Endothelial cell of umbilical vein (primary cell): Measurements from ENCODE around the gene TSPAN33. TPM values are rescaled to one million over a fixed set of nuclear protein-coding genes. Genes with fewer than 3 reads are reported as not detected.

Experiments
- BruUV-seq: library from RNA; stranded (reverse); fragments of 400-500 nt; replicated peaks from 2 replicates; lab custom pipeline; 2021; lab: Mats Ljungman, UMichigan
- CTCF ChIA-PET: fragments of 300-600, 350-600 bp; sonication (Branson Sonifier 250); formaldehyde crosslinking; loops from one replicate; lab custom pipeline; 2021; ENCODE audit warnings: antibody characterized with exemption, inconsistent platforms; lab: Charles Lee
- POLR2A ChIA-PET: fragments of 300-600, 350-600 bp; sonication (Branson Sonifier 250); formaldehyde crosslinking; loops from one replicate; lab custom pipeline; 2021; ENCODE audit warnings: antibody characterized with exemption, inconsistent platforms; lab: Charles Lee
- DNase-seq: peaks from one replicate; pipeline ENCODE4 v3.0.0-alpha.2; 2011; ENCODE audit warnings: low read depth, low spot score
- FAIRE-seq: peaks from 2 replicates; lab custom pipeline; 2011; peaks lifted over from hg19 to GRCh38; lab: Jason Lieb, UNC
- H2AFZ ChIP-seq: 2 replicates; pipeline ENCODE4 v1.6.0; 2012; ENCODE audit warnings: low read depth, low read length, control low read depth, inconsistent platforms
- H3K27ac ChIP-seq: 2 replicates; pipeline ENCODE4 v1.5.1; 2011; ENCODE audit warnings: low read depth, mild to moderate bottlenecking, control low read depth, low read length, moderate library complexity; ENCODE audit not compliant: insufficient read depth
- H3K27me3 ChIP-seq, 2 experiments: 2 replicates each; pipeline versions ENCODE4 v1.6.0 to v1.6.1; 2011; ENCODE audit warnings: low read length in 2 of 2, mixed read lengths in 1 of 2; ENCODE audit not compliant: control insufficient read depth in 2 of 2, insufficient read depth in 2 of 2
- H3K36me3 ChIP-seq, 2 experiments: 2 replicates in 1 of 2; 3 replicates in 1 of 2; pipeline ENCODE4 v1.5.1; 2011; ENCODE audit warnings: low read length in 2 of 2, mild to moderate bottlenecking in 1 of 2, moderate library complexity in 1 of 2; ENCODE audit not compliant: control insufficient read depth in 2 of 2, insufficient read depth in 2 of 2; ENCODE audit errors: extremely low read depth in 1 of 2
- H3K4me1 ChIP-seq: 3 replicates; pipeline ENCODE4 v1.5.1; 2011; ENCODE audit warnings: mild to moderate bottlenecking, low read length; ENCODE audit not compliant: control insufficient read depth, insufficient read depth; ENCODE audit errors: extremely low read depth
- H3K4me2 ChIP-seq: 2 replicates; pipeline ENCODE4 v1.6.1; 2011; ENCODE audit warnings: low read length, control low read depth, mixed read lengths; ENCODE audit not compliant: insufficient read depth
- H3K4me3 ChIP-seq, 3 experiments: fragments of 200-600 bp in 1 of 3; sonication (generic), shearing (Covaris generic) in 1 of 3; replicated peaks in 1 of 3; 2 replicates each; pipeline ENCODE4 v1.5.1; 2011 to 2016; ENCODE audit warnings: control low read depth in 3 of 3, low read length in 3 of 3, mild to moderate bottlenecking in 2 of 3, inconsistent platforms in 1 of 3, low read depth in 1 of 3, moderate library complexity in 1 of 3; ENCODE audit not compliant: insufficient read depth in 1 of 3
- H3K79me2 ChIP-seq: 2 replicates; pipeline ENCODE4 v1.6.0; 2012; ENCODE audit warnings: low read length, inconsistent platforms; ENCODE audit not compliant: control insufficient read depth, insufficient read depth
- H3K9ac ChIP-seq: replicated peaks from 2 replicates; pipeline ENCODE3; 2011; ENCODE audit warnings: low read length, control low read depth; ENCODE audit not compliant: insufficient read depth; ENCODE audit errors: extremely low read depth
- H3K9me1 ChIP-seq: replicated peaks from 3 replicates; pipeline ENCODE4 v1.6.0; 2011; ENCODE audit warnings: mild to moderate bottlenecking, low read length; ENCODE audit not compliant: control insufficient read depth, insufficient read depth; ENCODE audit errors: extremely low read depth
- H3K9me3 ChIP-seq: replicated peaks from 2 replicates; pipeline ENCODE4 v1.5.1; 2012; ENCODE audit warnings: low read length, inconsistent platforms; ENCODE audit not compliant: control insufficient read depth, insufficient read depth
- H4K20me1 ChIP-seq: replicated peaks from 2 replicates; pipeline ENCODE3; 2011; ENCODE audit warnings: mild to moderate bottlenecking, low read length; ENCODE audit not compliant: control insufficient read depth, insufficient read depth; ENCODE audit errors: extremely low read depth
- CTCF ChIP-seq, 2 donors: IDR thresholded peaks; 1 replicate in 1 of 2; 2 replicates in 1 of 2; pipeline ENCODE4 v1.5.1; 2011; ENCODE audit warnings: low read length in 2 of 2, mild to moderate bottlenecking in 2 of 2, moderate library complexity in 2 of 2, control low read depth in 1 of 2, inconsistent platforms in 1 of 2, low read depth in 1 of 2; ENCODE audit not compliant: insufficient read depth in 1 of 2; ENCODE audit errors: extremely low read depth in 1 of 2
- EZH2 ChIP-seq: IDR thresholded peaks from 2 replicates; pipeline ENCODE4 v1.6.1; 2012; ENCODE audit warnings: borderline replicate concordance, low read depth, mild to moderate bottlenecking, moderate library complexity, low read length, inconsistent platforms; ENCODE audit not compliant: severe bottlenecking
- FOS ChIP-seq: IDR thresholded peaks from 2 replicates; pipeline ENCODE4 v1.6.1; 2011; ENCODE audit warnings: mild to moderate bottlenecking, low read length, moderate library complexity, borderline replicate concordance; ENCODE audit not compliant: insufficient read depth
- GATA2 ChIP-seq: IDR thresholded peaks from 2 replicates; pipeline ENCODE4 v1.7.0; 2011; ENCODE audit warnings: low read depth, mild to moderate bottlenecking, moderate library complexity, mixed read lengths, low read length; ENCODE audit not compliant: insufficient read length, insufficient read depth
- JUN ChIP-seq: IDR thresholded peaks from 2 replicates; pipeline ENCODE4 v1.6.1; 2011; ENCODE audit warnings: borderline replicate concordance, low read depth; ENCODE audit not compliant: insufficient read length, insufficient read depth
- MYC ChIP-seq: IDR thresholded peaks from one replicate; pipeline ENCODE4 v1.6.1; 2011; ENCODE audit warnings: mild to moderate bottlenecking, low read depth, low read length
- POLR2A ChIP-seq: IDR thresholded peaks from 2 replicates; pipeline ENCODE4 v1.6.1; 2012; ENCODE audit warnings: low read depth, mild to moderate bottlenecking, control low read depth, low read length
- POLR2AphosphoS5 ChIP-seq: IDR thresholded peaks from 2 replicates; pipeline ENCODE4 v1.6.1; 2012; ENCODE audit warnings: low read depth, mild to moderate bottlenecking, control low read depth, low read length, moderate library complexity; ENCODE audit not compliant: insufficient read depth
- dilution Hi-C: fragments of 300-500 bp; cut with MboI; formaldehyde crosslinking; loops from one replicate; pipeline ENCODE4 v1.15.0; 2019; ENCODE audit warnings: low sequenced_read_pairs; ENCODE audit not compliant: extremely low pct_ligation_motif_present
- intact Hi-C: fragments of 100-400 bp; cut with micrococcal nuclease; formaldehyde crosslinking; loops from one replicate; pipeline ENCODE4 v1.10.0; 2022
- polyA plus RNA-seq, 4 experiments: library from polyadenylated mRNA; depleted of rRNA in 3 of 4; stranded (reverse) in 3 of 4; unstranded in 1 of 4; fragments of >200 nt; gene quantifications; 2 replicates each; pipeline versions ENCODE4 v1.2.1 to v1.2.3, GENCODE V29; 2011 to 2012; ENCODE audit warnings: missing spikeins in 1 of 4
- total RNA-seq: library from RNA; stranded (reverse); gene quantifications from 2 replicates; pipeline ENCODE4 v1.2.3, GENCODE V29; 2021
- TF ChIP-seq, protein P1 (sequence below): IDR thresholded peaks from 2 replicates; pipeline ENCODE4 v1.6.1; 2011; ENCODE audit not compliant: insufficient read depth, insufficient read length

Gene TSPAN33
- total and polyA plus RNA-seq, 2 donors (not counting 3 experiments of a cell fraction or from before 2014, with no cell fraction given): 0.21 TPM; not detected in 1

- no peak for FAIRE-seq
- Histone ChIP-seq H4K20me1 (no peaks in the 10 kb centered on the region), H3K4me2 (no peak overlapping the region), H3K9me1 (no peaks in the 10 kb centered on the region), H3K4me3 (no peak overlapping the region), H3K4me1 (no peaks in the 10 kb centered on the region), H3K27ac (no peak overlapping the region), H3K79me2 (no peaks in the 10 kb centered on the region), H3K36me3 (no peaks in the 10 kb centered on the region), H3K9ac (no peak overlapping the region), H3K27me3 (peaks cover 2% of the 10 kb centered on the region in 2 experiments), H2AFZ (no peak overlapping the region), H3K9me3 (no peaks in the 10 kb centered on the region)
- POLR2A ChIA-PET: no interaction called here
- CTCF ChIA-PET: interaction anchor here (1.7 kb wide), 1 partner anchor 69 kb away, joined by 5 read pairs; no protein-coding TSS in a partner anchor
- no peak for DNase-seq
- intact Hi-C loops: no loop called here
- dilution Hi-C loops: no loop called here
- no peak for TF ChIP-seq MYC
- no peak for TF ChIP-seq POLR2AphosphoS5
- no peak for TF ChIP-seq FOS
- no TSS peak for BruUV-seq
Observed at GRCh38 chr7:129095258-129095657, 49.2 kb upstream of the TSPAN33 start.

DNA sequence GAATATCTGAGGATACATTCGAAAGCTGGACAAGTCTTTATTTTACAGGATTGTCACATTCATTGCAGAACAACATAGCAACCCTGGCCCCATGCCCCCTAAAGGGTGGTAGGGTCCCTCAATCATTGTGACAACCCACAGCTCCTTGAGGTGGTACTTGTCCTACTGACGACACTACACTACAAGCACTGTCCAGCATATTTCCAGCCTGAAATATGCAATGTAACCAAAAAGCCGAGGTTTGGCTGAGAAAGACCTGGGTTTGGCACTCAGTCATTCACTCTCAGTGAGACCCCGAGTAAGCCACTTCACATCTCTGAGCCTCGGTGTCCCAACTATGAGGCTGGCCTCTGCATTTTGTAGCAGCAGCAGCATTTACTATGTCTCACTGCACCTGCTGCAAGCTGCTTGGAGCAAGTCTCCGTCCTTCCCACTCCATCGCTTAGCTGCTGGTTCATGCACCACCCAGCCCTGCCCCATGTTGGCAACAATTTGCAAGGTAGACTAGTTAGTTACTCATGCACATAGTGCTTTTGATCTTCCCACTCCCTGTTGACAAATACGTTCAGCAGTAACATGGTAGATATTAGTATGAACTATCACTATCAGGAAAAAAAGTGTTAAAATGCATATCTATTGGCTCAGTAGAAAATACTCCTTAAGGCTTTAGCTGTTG lies 46.0 kb upstream of the TSPAN33 start:
- TF ChIP-seq FOS (no peak), POLR2AphosphoS5 (no peak), MYC (no peak), POLR2A (no peak), GATA2 (no peak), CTCF (IDR thresholded peaks at IDR 0.05; ENCODE audit: extremely low read depth in 1 of 2, insufficient read depth in 1 of 2, low read depth in 1 of 2, low read length in 2 of 2) (no peak), JUN (no peak), EZH2 (no peak)
- TF ChIP-seq, protein P1, sequence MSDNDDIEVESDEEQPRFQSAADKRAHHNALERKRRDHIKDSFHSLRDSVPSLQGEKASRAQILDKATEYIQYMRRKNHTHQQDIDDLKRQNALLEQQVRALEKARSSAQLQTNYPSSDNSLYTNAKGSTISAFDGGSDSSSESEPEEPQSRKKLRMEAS: no peak
- DNase-seq (no peak), FAIRE-seq (no peak)
- no TSS peak for BruUV-seq
- H3K9me1 ChIP-seq: no peaks in the 10 kb centered on the region
- no peak overlapping the region for H3K27ac ChIP-seq
- no peaks in the 10 kb centered on the region for H3K36me3 ChIP-seq
- dilution Hi-C loops: no loop called here
- intact Hi-C loops: no loop called here
- H3K4me2 ChIP-seq: no peak overlapping the region
- H3K4me1 ChIP-seq: no peaks in the 10 kb centered on the region
- H3K4me3 ChIP-seq: no peak overlapping the region
- no peaks in the 10 kb centered on the region for H4K20me1 ChIP-seq
- H2AFZ ChIP-seq: no peak overlapping the region
- H3K9ac ChIP-seq: no peak overlapping the region
- H3K9me3 ChIP-seq: no peaks in the 10 kb centered on the region
- H3K79me2 ChIP-seq: no peaks in the 10 kb centered on the region
- ChIA-PET CTCF (interaction anchor here (0.8 to 1.3 kb wide), 2 partner anchors 32 to 65 kb away, joined by 3 to 5 read pairs; no protein-coding TSS in a partner anchor), POLR2A (interaction anchor here (0.5 kb wide), 1 partner anchor 119 kb away, joined by 5 read pairs; no protein-coding TSS in a partner anchor)
- H3K27me3 ChIP-seq: peaks cover 2 to 5% of the 10 kb centered on the region in 2 experiments
